HEK293 (cell line): ENCODE measurements around the gene GAA.

Experiments used
- CTCF ChIA-PET: fragments of 350-600 bp; formaldehyde crosslinking; extraction: SDS; loops from one replicate; lab custom pipeline; 2021; ENCODE audit warnings: antibody characterized with exemption; lab: Yijun Ruan, JAX
- POLR2A ChIA-PET: fragments of 300-600 bp; formaldehyde crosslinking; extraction: SDS; loops from one replicate; lab custom pipeline; 2020; ENCODE audit warnings: antibody characterized with exemption, inconsistent platforms; lab: Yijun Ruan, JAX
- H3K27ac ChIP-seq: fragments of 200-500 bp; sonication (Bioruptor generic); 2 replicates; pipeline ENCODE4 v1.5.1; 2014; ENCODE audit warnings: low read depth, low read length, control low read depth, inconsistent platforms; ENCODE audit errors: extremely low read depth
- H3K36me3 ChIP-seq, 2 experiments: fragments of 200-500 bp in 1 of 2; sonication (Bioruptor generic) in 1 of 2; 1 replicate in 1 of 2; 2 replicates in 1 of 2; pipeline ENCODE4 v1.5.1; 2014 to 2017; ENCODE audit warnings: inconsistent platforms in 2 of 2, low read length in 2 of 2; ENCODE audit not compliant: control insufficient read depth in 2 of 2, insufficient read depth in 1 of 2
- H3K4me1 ChIP-seq: fragments of 200-500 bp; sonication (Bioruptor generic); 2 replicates; pipeline ENCODE4 v1.5.1; 2014; ENCODE audit warnings: mild to moderate bottlenecking, low read length, inconsistent platforms; ENCODE audit not compliant: control insufficient read depth, insufficient read depth
- H3K4me3 ChIP-seq: 2 replicates; pipeline ENCODE4 v1.5.1; 2011; ENCODE audit warnings: low read depth, mild to moderate bottlenecking, control low read depth, low read length, moderate library complexity
- H3K9me3 ChIP-seq: fragments of 200-500 bp; sonication (Bioruptor generic); 2 replicates; pipeline ENCODE4 v1.5.1; 2014; ENCODE audit warnings: low read depth, low read length, inconsistent platforms; ENCODE audit not compliant: control insufficient read depth, insufficient read depth
- BCL6B ChIP-seq: fragments of 450-650 bp; formaldehyde crosslinking; IDR thresholded peaks from 2 replicates; pipeline ENCODE4 v1.5.1; 2017; ENCODE audit warnings: missing biosample characterization, missing genetic modification characterization
- GLI2 ChIP-seq: fragments of 450-650 bp; formaldehyde crosslinking; IDR thresholded peaks from 2 replicates; pipeline ENCODE4; 2017; ENCODE audit warnings: missing biosample characterization, missing genetic modification characterization, low read depth, borderline replicate concordance
- GLIS1 ChIP-seq: fragments of 450-650 bp; formaldehyde crosslinking; IDR thresholded peaks from 2 replicates; pipeline ENCODE4 v1.5.1; 2016; ENCODE audit warnings: missing biosample characterization, missing genetic modification characterization
- GLIS2 ChIP-seq: fragments of 450-650 bp; formaldehyde crosslinking; IDR thresholded peaks from 2 replicates; pipeline ENCODE4 v1.5.1; 2016; ENCODE audit warnings: missing biosample characterization, missing genetic modification characterization
- KLF10 ChIP-seq: fragments of 450-650 bp; IDR thresholded peaks from 2 replicates; pipeline ENCODE4 v1.5.1; 2018; ENCODE audit warnings: missing biosample characterization, mild to moderate bottlenecking, missing genetic modification characterization
- PRDM2 ChIP-seq: fragments of 450-650 bp; formaldehyde crosslinking; IDR thresholded peaks from 2 replicates; pipeline ENCODE4 v1.5.1; 2016; ENCODE audit warnings: missing biosample characterization, missing genetic modification characterization, borderline replicate concordance
- ZBTB17 ChIP-seq: fragments of 450-650 bp; formaldehyde crosslinking; IDR thresholded peaks from 2 replicates; pipeline ENCODE4 v1.5.1; 2016; ENCODE audit warnings: missing biosample characterization, missing genetic modification characterization
- ZIC2 ChIP-seq: fragments of 450-650 bp; formaldehyde crosslinking; IDR thresholded peaks from 2 replicates; pipeline ENCODE4 v1.5.1; 2016; ENCODE audit warnings: missing biosample characterization, missing genetic modification characterization
- ZNF121 ChIP-seq: fragments of 450-650 bp; formaldehyde crosslinking; IDR thresholded peaks from 2 replicates; pipeline ENCODE4 v1.5.1; 2016; ENCODE audit warnings: missing biosample characterization, missing genetic modification characterization
- ZNF266 ChIP-seq: fragments of 450-650 bp; formaldehyde crosslinking; IDR thresholded peaks from 2 replicates; pipeline ENCODE4 v1.5.1; 2016; ENCODE audit warnings: missing biosample characterization, missing genetic modification characterization, low read depth
- ZNF311 ChIP-seq: fragments of 450-650 bp; formaldehyde crosslinking; IDR thresholded peaks from 2 replicates; pipeline ENCODE4 v1.5.1; 2017; ENCODE audit warnings: missing biosample characterization, missing genetic modification characterization, borderline replicate concordance
- ZNF366 ChIP-seq: fragments of 450-650 bp; formaldehyde crosslinking; conservative IDR thresholded peaks from 2 replicates; pipeline ENCODE4 v1.5.1; 2016; ENCODE audit warnings: missing biosample characterization, missing genetic modification characterization
- ZNF501 ChIP-seq: fragments of 450-650 bp; formaldehyde crosslinking; IDR thresholded peaks from 2 replicates; pipeline ENCODE4 v1.5.1; 2016; ENCODE audit warnings: missing biosample characterization, missing genetic modification characterization
- ZNF580 ChIP-seq: fragments of 450-650 bp; formaldehyde crosslinking; IDR thresholded peaks from 2 replicates; pipeline ENCODE4 v1.5.1; 2016; ENCODE audit warnings: missing biosample characterization, missing genetic modification characterization
- ZNF76 ChIP-seq: fragments of 450-650 bp; formaldehyde crosslinking; IDR thresholded peaks from 2 replicates; pipeline ENCODE4; 2016; ENCODE audit warnings: low read depth, missing biosample characterization, missing genetic modification characterization, borderline replicate concordance
- ZXDB ChIP-seq: fragments of 450-650 bp; formaldehyde crosslinking; IDR thresholded peaks from 2 replicates; pipeline ENCODE4 v1.5.1; 2016; ENCODE audit warnings: missing biosample characterization, missing genetic modification characterization

The GAA gene

GRCh38 chr17:80116921-80117380 is 15.6 kb downstream of the GAA start (continued):
- no peak for TF ChIP-seq PRDM2 (tag by site-specific recombination)
- TF ChIP-seq, all 188 proteins: peak for 0

- TF ChIP-seq ZNF121 (tag by site-specific recombination) (no peak), ZIC2 (peak; percentile 27; the same call in 1 of the 2 replicates), GLIS1 (peak; percentile 28; the same call in 1 of the 2 replicates), ZXDB (tag by site-specific recombination) (no peak), GLIS2 (tag by site-specific recombination) (peak; percentile 56), ZNF311 (tag by site-specific recombination) (no peak), BCL6B (no peak)
- POLR2A ChIA-PET: interaction anchor here (2.7 kb wide), 1 partner anchor 28 kb away, joined by 6 read pairs; no protein-coding TSS in a partner anchor
- CTCF ChIA-PET: interaction anchor here (1.0 to 1.2 kb wide), 2 partner anchors 7 to 16 kb away, joined by 6 read pairs; partner anchors contain the start of gene GAA
- no peaks in the 10 kb centered on the region for H3K9me3 ChIP-seq
- H3K4me3 ChIP-seq: no peak overlapping the region
- no peaks in the 10 kb centered on the region for H3K4me1 ChIP-seq
- no peak overlapping the region for H3K27ac ChIP-seq
- peaks cover 0 to 16% of the 10 kb centered on the region in 2 experiments; a peak in 1 of 3 replicates for H3K36me3 ChIP-seq
Observed at GRCh38 chr17:80117491-80118401, 16.4 kb downstream of the GAA start.

- H3K36me3 ChIP-seq: peaks cover 0 to 13% of the 10 kb centered on the region in 2 experiments; a peak in 1 of 3 replicates
- ChIA-PET CTCF (interaction anchor here (0.9 to 1.0 kb wide), 2 partner anchors 8 to 48 kb away, joined by 3 to 6 read pairs; no protein-coding TSS in a partner anchor), POLR2A (interaction anchor here (1.2 to 2.7 kb wide), 3 partner anchors 10 to 27 kb away, joined by 3 to 6 read pairs (median 3); partner anchors contain the start of gene GAA)
- no peak overlapping the region for H3K4me3 ChIP-seq
- H3K27ac ChIP-seq: no peak overlapping the region
- no peaks in the 10 kb centered on the region for H3K9me3 ChIP-seq
- no peaks in the 10 kb centered on the region for H3K4me1 ChIP-seq
- TF ChIP-seq ZNF580 (tag by site-specific recombination): no peak
- no peak for TF ChIP-seq KLF10 (tag by site-specific recombination)
- no peak for TF ChIP-seq ZBTB17
- no peak for TF ChIP-seq GLI2
- no peak for TF ChIP-seq ZNF76 (tag by site-specific recombination)
- TF ChIP-seq ZNF501 (tag by site-specific recombination): no peak
- no peak for TF ChIP-seq ZNF266 (tag by site-specific recombination)
- no peak for TF ChIP-seq ZNF366
Observed at GRCh38 chr17:80118601-80119270, 17.4 kb downstream of the GAA start.
